GM12865 (cell line): ENCODE data around the gene ZDHHC8.

Source experiments
- DNase-seq: peaks from one replicate; pipeline ENCODE4 v3.0.0; 2010; ENCODE audit warnings: low read depth
- H3K4me3 ChIP-seq: 2 replicates; pipeline ENCODE4 v1.5.1; 2011; ENCODE audit warnings: mild to moderate bottlenecking, low read depth, low read length, control low read depth
- CTCF ChIP-seq: IDR thresholded peaks from 2 replicates; pipeline ENCODE4 v1.5.1; 2011; ENCODE audit warnings: low read length, control low read depth, low read depth, inconsistent platforms; ENCODE audit not compliant: insufficient read depth; ENCODE audit errors: missing control alignments

ZDHHC8 gene

GRCh38 chr22:20128902-20129746 is 2.5 kb upstream of the ZDHHC8 start:
- TF ChIP-seq CTCF, result peak; percentile 45
- H3K4me3 ChIP-seq, result no peak overlapping the region
- peak; percentile 41 for DNase-seq

- DNase-seq, result no peak
- TF ChIP-seq CTCF, result no peak
- no peak overlapping the region for H3K4me3 ChIP-seq
Measured at GRCh38 chr22:20129747-20130014, 1.9 kb upstream of the ZDHHC8 start.

- no peak for TF ChIP-seq CTCF
- no peak overlapping the region for H3K4me3 ChIP-seq
- DNase-seq, result no peak
Measured at GRCh38 chr22:20130319-20130718, 1.3 kb upstream of the ZDHHC8 start.

- peak overlapping the region; percentile 85 for H3K4me3 ChIP-seq
- no peak for TF ChIP-seq CTCF
- DNase-seq, result peak; percentile 85
Measured at GRCh38 chr22:20130731-20131596, 640 bp upstream of the ZDHHC8 start.

- DNase-seq, result no peak
- H3K4me3 ChIP-seq, result peak overlapping the region; percentile 84
Measured at GRCh38 chr22:20131859-20132685, 468 bp downstream of the ZDHHC8 start.

More at GRCh38 chr22:20131859-20132685, 468 bp downstream of the ZDHHC8 start:
- TF ChIP-seq CTCF, result no peak
